ENCODE data around the gene FRMPD1. TPM values are rescaled to one million over a fixed set of nuclear protein-coding genes. Genes with fewer than 3 reads are reported as not detected.

Gene FRMPD1
- total RNA-seq, 4 donors from 2014 or later = 0.46 to 1.7 (median 1.0) TPM

GRCh38 chr9:37669232-37669631 lies 18.5 kb downstream of the FRMPD1 start:
- Histone ChIP-seq H3K27me3 (no peaks in the 10 kb centered on the region), H3K9me3 (no peaks in the 10 kb centered on the region), H3K27ac (peak overlapping the region; percentile 78 to 84 (median 80)), H3K36me3 (no peaks in the 10 kb centered on the region), H3K4me1 (peaks cover 15 to 21% of the 10 kb centered on the region in 2 donors), H3K4me3 (peak overlapping the region in 1 of 4 donors; percentile 8)
- DNase-seq (no peak), ATAC-seq (no peak)
- in situ Hi-C loops (cut with MboI; ENCODE audit: low sequenced_read_pairs in 4 of 4) (no loop called here), intact Hi-C loops (cut with DNase I; ENCODE audit: low total_unique reads) (loop anchor here (2.0 kb wide), 3 partner anchors 66 to 94 kb away; no protein-coding TSS in a partner anchor)
- TF ChIP-seq POLR2A (IDR thresholded peaks at IDR 0.05) = no peak
- TF ChIP-seq, protein P1, sequence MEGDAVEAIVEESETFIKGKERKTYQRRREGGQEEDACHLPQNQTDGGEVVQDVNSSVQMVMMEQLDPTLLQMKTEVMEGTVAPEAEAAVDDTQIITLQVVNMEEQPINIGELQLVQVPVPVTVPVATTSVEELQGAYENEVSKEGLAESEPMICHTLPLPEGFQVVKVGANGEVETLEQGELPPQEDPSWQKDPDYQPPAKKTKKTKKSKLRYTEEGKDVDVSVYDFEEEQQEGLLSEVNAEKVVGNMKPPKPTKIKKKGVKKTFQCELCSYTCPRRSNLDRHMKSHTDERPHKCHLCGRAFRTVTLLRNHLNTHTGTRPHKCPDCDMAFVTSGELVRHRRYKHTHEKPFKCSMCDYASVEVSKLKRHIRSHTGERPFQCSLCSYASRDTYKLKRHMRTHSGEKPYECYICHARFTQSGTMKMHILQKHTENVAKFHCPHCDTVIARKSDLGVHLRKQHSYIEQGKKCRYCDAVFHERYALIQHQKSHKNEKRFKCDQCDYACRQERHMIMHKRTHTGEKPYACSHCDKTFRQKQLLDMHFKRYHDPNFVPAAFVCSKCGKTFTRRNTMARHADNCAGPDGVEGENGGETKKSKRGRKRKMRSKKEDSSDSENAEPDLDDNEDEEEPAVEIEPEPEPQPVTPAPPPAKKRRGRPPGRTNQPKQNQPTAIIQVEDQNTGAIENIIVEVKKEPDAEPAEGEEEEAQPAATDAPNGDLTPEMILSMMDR (IDR thresholded peaks at IDR 0.05 in 4 of 5, conservative IDR thresholded peaks at IDR 0.05 in 1 of 5) = no peak

DNA sequence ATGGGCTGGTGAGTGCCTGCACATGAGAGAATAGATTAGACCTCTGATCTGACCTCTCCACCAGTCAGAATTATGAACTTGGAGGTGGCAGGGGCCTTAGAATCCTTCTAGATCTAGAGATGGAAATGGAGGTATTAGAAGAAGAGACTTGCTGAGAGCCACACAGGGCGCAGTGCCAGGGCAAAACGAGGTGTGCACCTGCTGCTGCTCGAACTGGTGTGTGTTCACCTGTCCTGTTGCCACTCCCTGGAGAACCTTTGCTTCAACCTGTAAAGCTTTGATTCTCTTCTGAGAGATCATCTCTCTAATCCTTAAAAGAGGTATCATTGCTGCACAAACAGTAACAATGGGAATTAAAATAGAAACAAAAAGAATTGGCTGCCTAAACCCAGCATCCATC lies 24.9 kb downstream of the FRMPD1 start:
- no peaks in the 10 kb centered on the region for H3K9me3 ChIP-seq
- ATAC-seq (no peak), DNase-seq (no peak)
- in situ Hi-C loops (cut with MboI; ENCODE audit: low sequenced_read_pairs in 4 of 4) = loop anchor here in 2 of 4 donors (10.0 kb wide), 2 partner anchors 81 to 91 kb away; partner anchors contain the start of gene TOMM5 (in 1 of the 2)
- no peak overlapping the region for H3K4me3 ChIP-seq
- no peaks in the 10 kb centered on the region for H3K36me3 ChIP-seq
- intact Hi-C loops (cut with DNase I; ENCODE audit: low total_unique reads) = no loop called here
- H3K27me3 ChIP-seq = no peaks in the 10 kb centered on the region
- peak overlapping the region in 3 of 4 donors; percentile 69 to 81 (median 77) for H3K27ac ChIP-seq
- TF ChIP-seq POLR2A (IDR thresholded peaks at IDR 0.05) = no peak
- TF ChIP-seq, protein P1 (IDR thresholded peaks at IDR 0.05 in 4 of 5, conservative IDR thresholded peaks at IDR 0.05 in 1 of 5) = no peak
- peaks cover 25 to 32% of the 10 kb centered on the region in 2 donors for H3K4me1 ChIP-seq

- DNase-seq = peak; percentile 52 to 54
- no peaks in the 10 kb centered on the region for H3K36me3 ChIP-seq
- in situ Hi-C loops (cut with MboI; ENCODE audit: low sequenced_read_pairs in 4 of 4) (loop anchor here in 2 of 4 donors (10.0 kb wide), 2 partner anchors 82 to 92 kb away; partner anchors contain the start of gene TOMM5 (in 1 of the 2)), intact Hi-C loops (cut with DNase I; ENCODE audit: low total_unique reads) (no loop called here)
- no peak for TF ChIP-seq POLR2A (IDR thresholded peaks at IDR 0.05)
- TF ChIP-seq, protein P1 (IDR thresholded peaks at IDR 0.05 in 4 of 5, conservative IDR thresholded peaks at IDR 0.05 in 1 of 5) = no peak
- ATAC-seq = peak; percentile 84 to 85
- H3K27ac ChIP-seq = peak overlapping the region; percentile 69 to 81 (median 74)
- H3K4me1 ChIP-seq = peaks cover 25 to 32% of the 10 kb centered on the region in 2 donors
- H3K9me3 ChIP-seq = no peaks in the 10 kb centered on the region
- H3K4me3 ChIP-seq = peak overlapping the region; percentile 27 to 49 (median 42)
- no peaks in the 10 kb centered on the region for H3K27me3 ChIP-seq
Observed at GRCh38 chr9:37676411-37676830, 25.7 kb downstream of the FRMPD1 start.

DNA sequence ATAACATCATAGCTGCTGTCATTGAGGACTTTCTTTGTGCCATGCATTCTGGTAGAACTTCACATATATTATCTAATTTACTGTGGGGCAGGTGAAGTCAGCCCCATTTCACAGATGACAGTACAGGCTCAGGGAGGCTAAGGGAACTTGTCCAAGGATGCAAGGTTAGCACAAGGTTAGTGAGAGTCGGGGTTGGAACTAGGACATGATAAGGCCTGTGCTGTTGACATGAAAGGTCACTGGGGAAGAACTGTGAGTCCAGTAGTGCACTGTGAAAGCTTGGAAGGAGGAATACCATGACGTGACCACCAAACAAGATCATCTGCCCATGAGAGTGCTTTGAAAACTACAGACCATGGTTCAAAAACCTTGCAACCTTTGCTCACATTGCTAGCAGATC lies 26.7 kb downstream of the FRMPD1 start:
- in situ Hi-C loops (cut with MboI; ENCODE audit: low sequenced_read_pairs in 4 of 4) (loop anchor here in 2 of 4 donors (10.0 kb wide), 2 partner anchors 83 to 93 kb away; partner anchors contain the start of gene TOMM5 (in 1 of the 2)), intact Hi-C loops (cut with DNase I; ENCODE audit: low total_unique reads) (no loop called here)
- Histone ChIP-seq H3K36me3 (no peaks in the 10 kb centered on the region), H3K27me3 (no peaks in the 10 kb centered on the region), H3K9me3 (no peaks in the 10 kb centered on the region), H3K4me1 (peaks cover 25 to 32% of the 10 kb centered on the region in 2 donors), H3K4me3 (no peak overlapping the region), H3K27ac (peak overlapping the region; percentile 69 to 81 (median 74))
- ATAC-seq (no peak), DNase-seq (no peak)
- no peak for TF ChIP-seq POLR2A (IDR thresholded peaks at IDR 0.05)
- TF ChIP-seq, protein P1 (IDR thresholded peaks at IDR 0.05 in 4 of 5, conservative IDR thresholded peaks at IDR 0.05 in 1 of 5) = no peak

Data from gastrocnemius medialis (tissue), 4 donors.